GM12874 (cell line): ENCODE results near the gene MPRIP.

Experiments used
- CTCF ChIP-seq: IDR thresholded peaks from 2 replicates; pipeline ENCODE4 v1.5.1; 2011; ENCODE audit warnings: low read depth, mild to moderate bottlenecking, control low read depth, low read length, moderate library complexity; ENCODE audit not compliant: insufficient read depth

MPRIP gene

GRCh38 chr17:17117923-17118322, 75.7 kb downstream of the MPRIP start:
- TF ChIP-seq CTCF, result no peak

- no peak for TF ChIP-seq CTCF
Measured at GRCh38 chr17:17118399-17118798, 76.1 kb downstream of the MPRIP start.

DNA sequence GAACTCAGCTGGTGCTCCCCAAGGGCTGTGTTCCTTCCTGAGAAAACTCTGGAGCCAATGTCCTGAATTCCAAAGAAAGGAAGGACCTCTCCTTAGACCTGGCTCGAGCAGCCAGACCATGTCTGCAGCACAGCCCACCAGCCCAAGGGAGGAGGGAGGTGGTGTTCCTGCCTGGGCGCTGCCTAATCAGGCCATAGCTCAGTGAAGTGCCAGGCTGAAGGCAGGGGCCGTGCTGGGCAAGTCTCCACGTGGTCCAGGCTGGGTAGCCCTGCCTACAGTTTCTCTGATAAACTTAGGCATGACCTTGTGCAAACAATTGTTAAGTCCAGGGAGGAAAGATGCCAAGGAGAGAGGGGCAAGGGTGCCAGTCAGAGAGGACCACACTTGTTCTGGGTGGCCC, 76.8 kb downstream of the MPRIP start:
- no peak for TF ChIP-seq CTCF

GRCh38 chr17:17119533-17119932, 77.3 kb downstream of the MPRIP start:
- TF ChIP-seq CTCF, result no peak

- TF ChIP-seq CTCF, result no peak
Measured at GRCh38 chr17:17120294-17120693, 78.0 kb downstream of the MPRIP start.

GRCh38 chr17:17120701-17121100, 78.4 kb downstream of the MPRIP start:
- no peak for TF ChIP-seq CTCF

GRCh38 chr17:17121162-17121561, 78.9 kb downstream of the MPRIP start:
- no peak for TF ChIP-seq CTCF
